OCI-LY3 (cell line): ENCODE results near the gene ELF2.
A peak's percentile ranks its signal among the peaks of the same experiment; 100 is the strongest.

Source experiments
- H2AFZ ChIP-seq: fragments of 200-600, 300-600 bp; shearing (Covaris generic); 2 replicates; pipeline ENCODE4 v1.6.0; 2014; ENCODE audit warnings: antibody characterized with exemption, low read depth, low read length
- H3K27ac ChIP-seq: fragments of 200-600, 300-600 bp; sonication (generic); 2 replicates; pipeline ENCODE4 v1.5.1; 2014; ENCODE audit warnings: mild to moderate bottlenecking, low read length, moderate library complexity, mixed read lengths
- H3K27me3 ChIP-seq: fragments of 200-600, 300-600 bp; sonication (generic); 2 replicates; pipeline ENCODE4 v1.6.1; 2014; ENCODE audit warnings: low read depth, low read length, mixed read lengths
- H3K36me3 ChIP-seq: fragments of 200-600, 300-600 bp; sonication (generic); replicated peaks from 2 replicates; pipeline ENCODE3; 2014; ENCODE audit warnings: low read depth, low read length, mixed read lengths
- H3K4me1 ChIP-seq: fragments of 300-600, 200-600 bp; sonication (generic); 2 replicates; pipeline ENCODE4 v1.6.1; 2014; ENCODE audit warnings: low read length, mixed read lengths
- H3K4me2 ChIP-seq: fragments of 200-600, 300-600 bp; sonication (generic); 2 replicates; pipeline ENCODE4 v1.6.1; 2014; ENCODE audit warnings: low read length, mixed read lengths
- H3K4me3 ChIP-seq: fragments of 300-600, 200-600 bp; sonication (generic); 2 replicates; pipeline ENCODE4 v1.5.1; 2014; ENCODE audit warnings: antibody characterized with exemption, mild to moderate bottlenecking, low read length, moderate library complexity
- H3K79me2 ChIP-seq: fragments of 300-600, 200-600 bp; shearing (Covaris generic); 2 replicates; pipeline ENCODE4 v1.6.1; 2014; ENCODE audit warnings: mild to moderate bottlenecking, low read length, mixed read lengths
- H3K9ac ChIP-seq: fragments of 300-600, 200-600 bp; shearing (Covaris generic); 2 replicates; pipeline ENCODE4 v1.6.0; 2014; ENCODE audit warnings: mild to moderate bottlenecking, low read length, moderate library complexity
- H3K9me3 ChIP-seq: fragments of 200-600, 300-600 bp; shearing (Covaris generic); 2 replicates; pipeline ENCODE4 v1.6.1; 2014; ENCODE audit warnings: low read length, mixed read lengths; ENCODE audit not compliant: insufficient read depth
- H4K20me1 ChIP-seq: fragments of 200-600, 300-600 bp; sonication (generic); 2 replicates; pipeline ENCODE4 v1.6.1; 2016; ENCODE audit warnings: low read length, mixed read lengths; ENCODE audit not compliant: insufficient read depth
- CTCF ChIP-seq: fragments of 200-600, 300-600 bp; sonication (generic); IDR thresholded peaks from 2 replicates; pipeline ENCODE4 v1.5.1; 2014; ENCODE audit warnings: antibody characterized with exemption, low read length, low read depth
- EZH2phosphoT487 ChIP-seq: fragments of 200-600 bp; shearing (Covaris generic); IDR thresholded peaks from 2 replicates; pipeline ENCODE4 v1.6.1; 2018; ENCODE audit warnings: antibody characterized with exemption, mixed run types, low read depth

ELF2 gene

GRCh38 chr4:139083956-139084803 lies 92.8 kb downstream of the ELF2 start:
- H3K27me3 ChIP-seq: no peaks in the 10 kb centered on the region
- H4K20me1 ChIP-seq: peaks cover 33% of the 10 kb centered on the region
- no peaks in the 10 kb centered on the region for H3K9me3 ChIP-seq
- H3K9ac ChIP-seq: peak overlapping the region; percentile 95
- peak overlapping the region; percentile 89 for H3K27ac ChIP-seq
- H3K4me2 ChIP-seq: peak overlapping the region; percentile 84
- peak overlapping the region; percentile 87 for H3K4me3 ChIP-seq
- peak overlapping the region; percentile 95 for H2AFZ ChIP-seq
- peaks cover 17% of the 10 kb centered on the region for H3K4me1 ChIP-seq
- peaks cover 6% of the 10 kb centered on the region for H3K36me3 ChIP-seq
- peaks cover 48% of the 10 kb centered on the region for H3K79me2 ChIP-seq
- TF ChIP-seq EZH2phosphoT487 (no peak), CTCF (peak; percentile 30)

DNA sequence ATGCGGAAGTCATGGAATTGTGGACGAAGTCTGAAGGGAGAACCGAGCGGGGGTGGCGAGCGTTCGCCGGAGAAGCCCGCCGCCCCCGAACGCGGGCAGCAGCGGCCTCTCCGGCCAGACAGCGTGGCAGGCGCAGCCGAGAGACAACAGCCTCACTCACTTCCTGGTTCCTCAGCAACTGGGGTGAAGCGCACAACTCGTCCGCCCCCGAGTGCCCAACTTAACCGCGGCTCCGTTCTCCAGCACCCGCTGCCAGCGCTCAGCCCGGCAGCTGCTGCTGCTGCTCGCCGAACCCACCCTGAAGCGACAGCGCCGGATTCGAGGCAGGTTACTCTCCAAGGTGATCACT lies 93.4 kb downstream of the ELF2 start:
- Histone ChIP-seq H3K27ac (peak overlapping the region; percentile 89), H3K9ac (peak overlapping the region; percentile 95), H3K36me3 (peaks cover 6% of the 10 kb centered on the region), H3K9me3 (no peaks in the 10 kb centered on the region), H3K4me3 (peak overlapping the region; percentile 87), H2AFZ (peak overlapping the region; percentile 68; the same call in 1 of the 2 replicates), H3K4me1 (peaks cover 17% of the 10 kb centered on the region), H4K20me1 (peaks cover 37% of the 10 kb centered on the region), H3K79me2 (peaks cover 54% of the 10 kb centered on the region), H3K4me2 (peak overlapping the region; percentile 84), H3K27me3 (no peaks in the 10 kb centered on the region)
- TF ChIP-seq CTCF: peak; percentile 35; the same call in 1 of the 2 replicates
- no peak for TF ChIP-seq EZH2phosphoT487

- Histone ChIP-seq H3K36me3 (peaks cover 6% of the 10 kb centered on the region), H3K9ac (peak overlapping the region; percentile 95), H3K4me3 (peak overlapping the region; percentile 87), H3K4me2 (peak overlapping the region; percentile 84), H4K20me1 (peaks cover 41% of the 10 kb centered on the region), H3K79me2 (peaks cover 60% of the 10 kb centered on the region), H3K27me3 (no peaks in the 10 kb centered on the region), H3K4me1 (peaks cover 17% of the 10 kb centered on the region), H2AFZ (peak overlapping the region; percentile 68; the same call in 1 of the 2 replicates), H3K9me3 (no peaks in the 10 kb centered on the region), H3K27ac (peak overlapping the region; percentile 89)
- no peak for TF ChIP-seq CTCF
- TF ChIP-seq EZH2phosphoT487: no peak
Observed at GRCh38 chr4:139082750-139083606, 94.0 kb downstream of the ELF2 start.

DNA sequence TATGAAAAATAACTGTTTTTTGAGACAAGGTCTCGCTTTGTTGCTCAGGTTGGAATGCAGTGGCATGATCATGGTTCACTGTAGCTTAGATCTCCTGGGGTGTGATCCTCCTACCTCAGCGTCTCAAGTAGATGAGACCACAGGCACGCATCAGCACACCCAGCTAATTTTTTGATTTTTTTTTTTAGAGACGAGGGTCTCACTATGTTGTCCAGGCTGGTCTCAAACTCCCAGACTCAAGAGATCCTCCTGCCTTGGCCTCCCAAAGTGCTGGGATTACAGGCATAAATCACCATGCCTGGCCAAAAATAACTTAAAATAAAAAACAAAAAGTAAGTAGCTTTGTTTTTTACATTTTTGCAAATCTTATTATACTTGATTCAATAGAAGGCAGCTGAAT lies 98.1 kb downstream of the ELF2 start:
- Histone ChIP-seq H2AFZ (no peak overlapping the region), H3K4me1 (peaks cover 11% of the 10 kb centered on the region), H3K9me3 (no peaks in the 10 kb centered on the region), H4K20me1 (peaks cover 68% of the 10 kb centered on the region), H3K27me3 (no peaks in the 10 kb centered on the region), H3K79me2 (peaks cover 99% of the 10 kb centered on the region), H3K9ac (no peak overlapping the region), H3K36me3 (peaks cover 9% of the 10 kb centered on the region), H3K27ac (no peak overlapping the region), H3K4me2 (no peak overlapping the region), H3K4me3 (no peak overlapping the region)
- no peak for TF ChIP-seq CTCF
- no peak for TF ChIP-seq EZH2phosphoT487
